HG03066 (cell line): Measurements from ENCODE around the gene NAV2.

ENCODE experiments used
- ATAC-seq: cut with Tn5 transposase; IDR thresholded peaks from one replicate; pipeline ENCODE4 v1.9.1; 2021; ENCODE audit warnings: low read depth; ENCODE audit not compliant: unreplicated experiment

NAV2 gene

GRCh38 chr11:20042045-20042639, 329.5 kb downstream of the NAV2 start:
- ATAC-seq, result no peak

GRCh38 chr11:20042811-20043341, 330.2 kb downstream of the NAV2 start:
- ATAC-seq, result no peak

GRCh38 chr11:20043992-20044391, 331.4 kb downstream of the NAV2 start:
- ATAC-seq, result no peak

- ATAC-seq, result no peak
Observed at GRCh38 chr11:20045098-20045688, 332.6 kb downstream of the NAV2 start.

- ATAC-seq, result no peak
Observed at GRCh38 chr11:20046416-20046815, 333.8 kb downstream of the NAV2 start.

- no peak for ATAC-seq
Observed at GRCh38 chr11:20047006-20047768, 334.6 kb downstream of the NAV2 start.

- ATAC-seq, result no peak
Observed at GRCh38 chr11:20047769-20048154, 335.1 kb downstream of the NAV2 start.

- ATAC-seq, result no peak
Observed at GRCh38 chr11:20048246-20048645, 335.6 kb downstream of the NAV2 start.

GRCh38 chr11:20048707-20049106, 336.1 kb downstream of the NAV2 start:
- ATAC-seq, result no peak

- ATAC-seq, result no peak
Observed at GRCh38 chr11:20049231-20049630, 336.6 kb downstream of the NAV2 start.

GRCh38 chr11:20050048-20050447, 337.4 kb downstream of the NAV2 start:
- no peak for ATAC-seq

- no peak for ATAC-seq
Observed at GRCh38 chr11:20050551-20051333, 338.1 kb downstream of the NAV2 start.

GRCh38 chr11:20051469-20052399, 339.1 kb downstream of the NAV2 start:
- ATAC-seq, result no peak

- no peak for ATAC-seq
Observed at GRCh38 chr11:20053572-20053971, 340.9 kb downstream of the NAV2 start.

- ATAC-seq, result no peak
Observed at GRCh38 chr11:20054584-20054983, 341.9 kb downstream of the NAV2 start.

- no peak for ATAC-seq
Observed at GRCh38 chr11:20055312-20055711, 342.7 kb downstream of the NAV2 start.

- ATAC-seq, result no peak
Observed at GRCh38 chr11:20056109-20056949, 343.7 kb downstream of the NAV2 start.

- no peak for ATAC-seq
Observed at GRCh38 chr11:20056950-20057943, 344.6 kb downstream of the NAV2 start.
